Heart left ventricle (tissue), 13 donors: ENCODE measurements around the gene COL2A1.

Experiments used
- POLR2A ChIP-seq, 2 donors: fragments of 450-650 bp; IDR thresholded peaks; one replicate each; pipeline ENCODE4 v1.6.1; 2017; ENCODE audit warnings: antibody characterized with exemption in 2 of 2, mild to moderate bottlenecking in 2 of 2, moderate library complexity in 2 of 2
- TF ChIP-seq, protein P1 (sequence below), 12 donors: fragments of 200-600 bp; sonication (generic) in 4 of 12; IDR thresholded peaks; one replicate each; pipeline versions ENCODE4 v1.5.0 to v1.8.0; 2018 to 2022; ENCODE audit warnings: antibody characterized with exemption in 12 of 12, mild to moderate bottlenecking in 5 of 12
- donor health status: ischemic (EF 13 %, LVEDD 7.1; RV severe dilation, severe dysfunction).
- donor health status: DM: no; HTN: yes; CAD: no.
- donor health status: DM: no; HTN: no; CAD: no.
- donor health status: ischemic (EF 25% LVEDD 6.9; RV normal size, moderate dysfunction).
- donor health status: ischemic (EF 25% LVEDD 5.7; RV mildly dilated, moderate dysfunction).
- donor health status: ischemic (EF 35%, LVEDD 5.7; RV mildly dilated, moderate dysfunction).
- donor health status: nonischemic (EF 11% LVEDD 7.7; RV severe dilation, severe dysfunction).
- donor health status: DM: yes; HTN: yes; CAD: no.
- donor health status: PGD.
- donor health status: ischemic (EF 29% LVEDD 5.4; RV normal size, mild dysfunction).
- donor health status: nonischemic (EF 23%, LVEDD 6.1; RV moderate dilation, normal function).

DNA sequence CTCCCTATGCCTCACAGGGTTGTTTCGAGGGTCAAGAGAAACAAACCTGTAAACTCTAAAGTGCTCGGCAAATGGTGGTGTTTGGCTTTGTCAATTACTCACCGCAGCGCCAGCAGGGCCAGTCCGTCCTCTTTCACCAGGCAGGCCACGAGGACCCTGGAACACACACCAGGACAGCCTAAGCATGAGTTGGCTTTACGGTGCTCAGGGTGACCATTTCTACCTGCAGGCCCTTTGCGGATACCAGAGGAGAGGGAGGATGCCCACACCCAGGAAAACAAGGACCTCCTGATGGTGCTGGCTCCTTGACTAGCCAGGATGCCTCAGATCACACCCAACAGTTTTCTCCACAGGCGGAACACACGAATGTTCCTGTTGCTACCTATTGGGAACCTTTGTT, 11.5 kb downstream of the COL2A1 start:
- TF ChIP-seq, protein P1, sequence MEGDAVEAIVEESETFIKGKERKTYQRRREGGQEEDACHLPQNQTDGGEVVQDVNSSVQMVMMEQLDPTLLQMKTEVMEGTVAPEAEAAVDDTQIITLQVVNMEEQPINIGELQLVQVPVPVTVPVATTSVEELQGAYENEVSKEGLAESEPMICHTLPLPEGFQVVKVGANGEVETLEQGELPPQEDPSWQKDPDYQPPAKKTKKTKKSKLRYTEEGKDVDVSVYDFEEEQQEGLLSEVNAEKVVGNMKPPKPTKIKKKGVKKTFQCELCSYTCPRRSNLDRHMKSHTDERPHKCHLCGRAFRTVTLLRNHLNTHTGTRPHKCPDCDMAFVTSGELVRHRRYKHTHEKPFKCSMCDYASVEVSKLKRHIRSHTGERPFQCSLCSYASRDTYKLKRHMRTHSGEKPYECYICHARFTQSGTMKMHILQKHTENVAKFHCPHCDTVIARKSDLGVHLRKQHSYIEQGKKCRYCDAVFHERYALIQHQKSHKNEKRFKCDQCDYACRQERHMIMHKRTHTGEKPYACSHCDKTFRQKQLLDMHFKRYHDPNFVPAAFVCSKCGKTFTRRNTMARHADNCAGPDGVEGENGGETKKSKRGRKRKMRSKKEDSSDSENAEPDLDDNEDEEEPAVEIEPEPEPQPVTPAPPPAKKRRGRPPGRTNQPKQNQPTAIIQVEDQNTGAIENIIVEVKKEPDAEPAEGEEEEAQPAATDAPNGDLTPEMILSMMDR (IDR thresholded peaks at IDR 0.05), result no peak
- no peak for TF ChIP-seq POLR2A (IDR thresholded peaks at IDR 0.05)
